Measurements from ENCODE around the gene ENTPD3. TPM values are rescaled to one million over a fixed set of nuclear protein-coding genes. Genes with fewer than 3 reads are reported as not detected.
A peak's percentile ranks its signal among the peaks of the same experiment; 100 is the strongest.

ENTPD3 gene
- total and polyA plus RNA-seq, 2 of the 13 experiments (the other 11 are each of a cell fraction or from before 2014, with no cell fraction given) = 0.07 TPM; not detected in 1

DNA sequence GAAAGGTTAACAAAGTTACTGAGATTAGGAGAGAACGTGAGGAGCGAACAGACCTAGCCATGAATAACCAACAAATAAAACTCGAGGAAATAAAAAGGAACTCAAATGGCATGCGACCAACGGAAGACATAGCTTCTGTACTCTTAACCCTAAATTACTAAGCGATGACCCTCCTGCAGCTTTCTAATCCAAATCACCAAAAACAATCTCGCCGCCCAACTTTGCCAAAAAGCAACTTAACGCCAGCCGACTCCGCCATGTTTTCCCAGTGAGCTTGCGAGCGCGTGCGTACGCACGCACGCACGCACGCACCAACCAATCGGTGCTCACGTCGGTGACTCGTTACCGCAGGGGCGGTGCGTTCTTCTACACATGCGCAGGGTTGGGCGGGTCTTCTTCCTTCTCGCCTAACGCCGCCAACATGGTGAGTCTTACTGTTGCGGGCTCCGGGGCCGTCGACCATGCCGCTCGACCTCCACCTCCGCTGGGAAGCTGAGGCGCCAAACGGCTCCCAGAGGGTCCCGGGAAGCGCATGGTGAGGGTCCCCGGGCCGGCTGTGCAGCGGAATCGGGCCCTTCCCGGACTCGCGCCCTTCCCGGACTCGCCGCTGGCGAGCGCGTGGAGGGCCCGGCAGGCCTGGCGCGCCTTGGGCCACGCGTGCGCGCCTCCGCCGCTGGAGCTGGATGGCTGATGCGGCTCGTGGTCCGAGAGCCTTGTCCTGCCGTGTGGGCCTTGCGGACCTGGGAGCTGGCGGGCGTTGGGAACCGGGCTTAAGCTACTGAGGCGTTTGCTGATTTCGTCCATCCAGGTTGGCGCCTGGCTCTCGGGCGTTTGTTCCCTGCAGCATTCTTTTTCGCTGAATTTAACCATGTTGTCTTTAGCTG lies 70.2 kb downstream of the ENTPD3 start, which contains the start of gene RPL14 (continued):
- TF ChIP-seq ZNF766 (CRISPR knock-in tag; IDR thresholded peaks at IDR 0.05; ENCODE audit: borderline replicate concordance) (peak; percentile 87; the same call in 1 of the 2 replicates), RFX1 (IDR thresholded peaks at IDR 0.05) (no peak), MAFK (conservative IDR thresholded peaks at IDR 0.05 in 1 of 2, IDR thresholded peaks at IDR 0.05 in 1 of 2; ENCODE audit: low read length in 2 of 2) (no peak), JUNB (CRISPR knock-in tag; IDR thresholded peaks at IDR 0.05; ENCODE audit: borderline replicate concordance) (peak; percentile 40), RCOR2 (CRISPR knock-in tag; IDR thresholded peaks at IDR 0.05) (no peak), ATF7-NPFF (CRISPR knock-in tag; IDR thresholded peaks at IDR 0.05; ENCODE audit: low read depth) (peak; percentile 94), IRF2 (CRISPR knock-in tag; IDR thresholded peaks at IDR 0.05) (peak; percentile 28; the same call in 1 of the 2 replicates), MZF1 (CRISPR knock-in tag; IDR thresholded peaks at IDR 0.05; ENCODE audit: borderline replicate concordance) (0 out of 2 replicates have a peak, but pooled peaks have one; percentile 59), KLF6 (CRISPR knock-in tag; IDR thresholded peaks at IDR 0.05) (no peak), KDM6A (CRISPR knock-in tag; IDR thresholded peaks at IDR 0.05; ENCODE audit: low read depth) (no peak), ZNF124 (CRISPR knock-in tag; IDR thresholded peaks at IDR 0.05) (peak; percentile 36; the same call in 1 of the 2 replicates), BCL6 (CRISPR knock-in tag; IDR thresholded peaks at IDR 0.05) (no peak; the same call in 1 of the 2 replicates), SMARCC2 (IDR thresholded peaks at IDR 0.05) (no peak), IRX3 (CRISPR knock-in tag; IDR thresholded peaks at IDR 0.05; ENCODE audit: borderline replicate concordance, low read depth) (peak; percentile 70; the same call in 1 of the 2 replicates), ZNF883 (CRISPR knock-in tag; IDR thresholded peaks at IDR 0.05; ENCODE audit: not compliant biosample characterization) (peak; percentile 92), SUZ12 (IDR thresholded peaks at IDR 0.05; ENCODE audit: low read depth, low read length) (no peak), ZNF367 (CRISPR knock-in tag; IDR thresholded peaks at IDR 0.05; ENCODE audit: borderline replicate concordance) (peak; percentile 36; the same call in 1 of the 2 replicates)
- TF ChIP-seq, protein P1, sequence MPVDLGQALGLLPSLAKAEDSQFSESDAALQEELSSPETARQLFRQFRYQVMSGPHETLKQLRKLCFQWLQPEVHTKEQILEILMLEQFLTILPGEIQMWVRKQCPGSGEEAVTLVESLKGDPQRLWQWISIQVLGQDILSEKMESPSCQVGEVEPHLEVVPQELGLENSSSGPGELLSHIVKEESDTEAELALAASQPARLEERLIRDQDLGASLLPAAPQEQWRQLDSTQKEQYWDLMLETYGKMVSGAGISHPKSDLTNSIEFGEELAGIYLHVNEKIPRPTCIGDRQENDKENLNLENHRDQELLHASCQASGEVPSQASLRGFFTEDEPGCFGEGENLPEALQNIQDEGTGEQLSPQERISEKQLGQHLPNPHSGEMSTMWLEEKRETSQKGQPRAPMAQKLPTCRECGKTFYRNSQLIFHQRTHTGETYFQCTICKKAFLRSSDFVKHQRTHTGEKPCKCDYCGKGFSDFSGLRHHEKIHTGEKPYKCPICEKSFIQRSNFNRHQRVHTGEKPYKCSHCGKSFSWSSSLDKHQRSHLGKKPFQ (CRISPR knock-in tag; IDR thresholded peaks at IDR 0.05; ENCODE audit: insufficient replicate concordance) = no peak
- TF ChIP-seq, protein P2, sequence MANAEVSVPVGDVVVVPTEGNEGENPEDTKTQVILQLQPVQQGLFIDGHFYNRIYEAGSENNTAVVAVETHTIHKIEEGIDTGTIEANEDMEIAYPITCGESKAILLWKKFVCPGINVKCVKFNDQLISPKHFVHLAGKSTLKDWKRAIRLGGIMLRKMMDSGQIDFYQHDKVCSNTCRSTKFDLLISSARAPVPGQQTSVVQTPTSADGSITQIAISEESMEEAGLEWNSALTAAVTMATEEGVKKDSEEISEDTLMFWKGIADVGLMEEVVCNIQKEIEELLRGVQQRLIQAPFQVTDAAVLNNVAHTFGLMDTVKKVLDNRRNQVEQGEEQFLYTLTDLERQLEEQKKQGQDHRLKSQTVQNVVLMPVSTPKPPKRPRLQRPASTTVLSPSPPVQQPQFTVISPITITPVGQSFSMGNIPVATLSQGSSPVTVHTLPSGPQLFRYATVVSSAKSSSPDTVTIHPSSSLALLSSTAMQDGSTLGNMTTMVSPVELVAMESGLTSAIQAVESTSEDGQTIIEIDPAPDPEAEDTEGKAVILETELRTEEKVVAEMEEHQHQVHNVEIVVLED (CRISPR knock-in tag; IDR thresholded peaks at IDR 0.05; ENCODE audit: borderline replicate concordance) = peak; percentile 100
- TF ChIP-seq, protein P3, sequence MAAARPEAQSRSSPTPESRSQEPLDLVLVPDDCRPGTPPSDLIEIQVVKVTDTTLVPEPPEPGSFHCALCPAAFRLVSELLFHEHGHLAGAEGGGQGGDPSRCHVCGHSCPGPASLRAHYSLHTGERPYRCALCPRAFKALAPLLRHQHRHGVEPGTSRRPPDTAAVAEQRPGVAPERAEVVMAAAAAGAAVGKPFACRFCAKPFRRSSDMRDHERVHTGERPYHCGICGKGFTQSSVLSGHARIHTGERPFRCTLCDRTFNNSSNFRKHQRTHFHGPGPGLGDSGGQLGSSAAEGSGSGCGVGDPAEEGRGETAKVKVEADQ (CRISPR knock-in tag; IDR thresholded peaks at IDR 0.05; ENCODE audit: borderline replicate concordance) = peak; percentile 82; the same call in 1 of the 2 replicates
- TF ChIP-seq, protein P4, sequence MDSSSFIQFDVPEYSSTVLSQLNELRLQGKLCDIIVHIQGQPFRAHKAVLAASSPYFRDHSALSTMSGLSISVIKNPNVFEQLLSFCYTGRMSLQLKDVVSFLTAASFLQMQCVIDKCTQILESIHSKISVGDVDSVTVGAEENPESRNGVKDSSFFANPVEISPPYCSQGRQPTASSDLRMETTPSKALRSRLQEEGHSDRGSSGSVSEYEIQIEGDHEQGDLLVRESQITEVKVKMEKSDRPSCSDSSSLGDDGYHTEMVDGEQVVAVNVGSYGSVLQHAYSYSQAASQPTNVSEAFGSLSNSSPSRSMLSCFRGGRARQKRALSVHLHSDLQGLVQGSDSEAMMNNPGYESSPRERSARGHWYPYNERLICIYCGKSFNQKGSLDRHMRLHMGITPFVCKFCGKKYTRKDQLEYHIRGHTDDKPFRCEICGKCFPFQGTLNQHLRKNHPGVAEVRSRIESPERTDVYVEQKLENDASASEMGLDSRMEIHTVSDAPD (CRISPR knock-in tag; IDR thresholded peaks at IDR 0.05) = no peak
- TF ChIP-seq, protein P5, sequence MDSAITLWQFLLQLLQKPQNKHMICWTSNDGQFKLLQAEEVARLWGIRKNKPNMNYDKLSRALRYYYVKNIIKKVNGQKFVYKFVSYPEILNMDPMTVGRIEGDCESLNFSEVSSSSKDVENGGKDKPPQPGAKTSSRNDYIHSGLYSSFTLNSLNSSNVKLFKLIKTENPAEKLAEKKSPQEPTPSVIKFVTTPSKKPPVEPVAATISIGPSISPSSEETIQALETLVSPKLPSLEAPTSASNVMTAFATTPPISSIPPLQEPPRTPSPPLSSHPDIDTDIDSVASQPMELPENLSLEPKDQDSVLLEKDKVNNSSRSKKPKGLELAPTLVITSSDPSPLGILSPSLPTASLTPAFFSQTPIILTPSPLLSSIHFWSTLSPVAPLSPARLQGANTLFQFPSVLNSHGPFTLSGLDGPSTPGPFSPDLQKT (CRISPR knock-in tag; IDR thresholded peaks at IDR 0.05; ENCODE audit: borderline replicate concordance) = no peak
